ENCODE results near the gene EPC1.
"Not testable (repeated sequence)": the region's sequence is repeated elsewhere in the genome, so short reads cannot be mapped to it uniquely, and the experiment has no call there.

Gene EPC1

GRCh38 chr10:32268788-32269187, 78.2 kb downstream of the EPC1 start:
- FAIRE-seq (no peak), DNase-seq (ENCODE audit: insufficient read length, low spot score) (no peak)
- no peak for TF ChIP-seq POU2F2 (IDR thresholded peaks at IDR 0.05; ENCODE audit: low read depth, low read length)
- no peak for TF ChIP-seq POLR2A (IDR thresholded peaks at IDR 0.05; ENCODE audit: low read depth, low read length)
- TF ChIP-seq TAF1 (IDR thresholded peaks at IDR 0.05; ENCODE audit: low read depth, low read length) = no peak
- no peak for TF ChIP-seq POLR2AphosphoS5 (IDR thresholded peaks at IDR 0.05; ENCODE audit: low read depth, low read length)
- TF ChIP-seq SPI1 (IDR thresholded peaks at IDR 0.05; ENCODE audit: low read depth, low read length) = no peak
- no peak for TF ChIP-seq PAX5 (IDR thresholded peaks at IDR 0.05; ENCODE audit: insufficient read depth, low read length, severe bottlenecking)

DNA sequence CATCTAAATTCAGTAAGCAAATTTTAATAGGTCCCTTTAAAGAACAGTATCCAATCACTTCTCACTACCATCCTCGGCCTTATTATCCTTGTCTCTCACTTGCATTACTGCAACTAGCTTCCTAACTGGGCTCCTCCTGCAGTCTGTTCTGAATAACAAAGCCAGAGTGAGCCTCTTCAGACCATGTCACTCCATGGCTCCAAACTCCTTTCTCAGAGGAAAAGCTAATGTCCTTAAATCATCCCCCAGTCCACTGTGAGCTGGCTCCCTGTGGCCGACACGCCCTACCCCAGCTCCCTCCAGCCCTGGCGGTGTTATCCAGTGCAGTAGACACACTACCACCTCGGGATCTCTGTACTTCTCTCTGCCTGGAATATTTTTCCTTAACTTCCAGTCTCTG, 80.0 kb downstream of the EPC1 start:
- no peak for FAIRE-seq
- DNase-seq (ENCODE audit: insufficient read length, low spot score) = no peak

DNA sequence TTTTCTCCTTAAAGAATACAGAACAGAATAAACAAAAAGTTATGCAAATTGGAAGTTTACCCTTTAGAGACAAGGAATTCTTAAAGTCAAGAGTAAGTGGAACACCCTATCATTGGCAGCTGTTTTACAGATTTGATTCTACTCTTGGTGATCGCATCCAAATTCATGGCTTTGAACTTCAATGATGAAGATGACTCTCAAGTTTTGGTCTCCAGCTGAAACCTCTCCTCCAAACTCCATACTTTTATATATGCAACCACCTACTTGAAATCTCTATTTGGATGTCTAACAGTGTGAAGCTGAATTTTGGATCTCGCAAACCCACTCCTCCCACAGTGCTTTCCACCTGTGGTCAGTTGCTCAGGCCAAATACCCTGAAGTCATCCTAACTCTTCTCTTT, 80.4 kb downstream of the EPC1 start:
- FAIRE-seq = no peak
- TF ChIP-seq SPI1 (IDR thresholded peaks at IDR 0.05; ENCODE audit: low read depth, low read length) (no peak), PAX5 (IDR thresholded peaks at IDR 0.05; ENCODE audit: insufficient read depth, low read length, severe bottlenecking) (no peak), POLR2AphosphoS5 (IDR thresholded peaks at IDR 0.05; ENCODE audit: low read depth, low read length) (no peak), POU2F2 (IDR thresholded peaks at IDR 0.05; ENCODE audit: low read depth, low read length) (no peak), POLR2A (IDR thresholded peaks at IDR 0.05; ENCODE audit: low read depth, low read length) (no peak), TAF1 (IDR thresholded peaks at IDR 0.05; ENCODE audit: low read depth, low read length) (no peak)
- DNase-seq (ENCODE audit: insufficient read length, low spot score) = no peak

More for the DNA sequence above, 80.0 kb downstream of the EPC1 start:
- TF ChIP-seq TAF1 (IDR thresholded peaks at IDR 0.05; ENCODE audit: low read depth, low read length) = no peak
- no peak for TF ChIP-seq SPI1 (IDR thresholded peaks at IDR 0.05; ENCODE audit: low read depth, low read length)
- no peak for TF ChIP-seq POLR2AphosphoS5 (IDR thresholded peaks at IDR 0.05; ENCODE audit: low read depth, low read length)
- TF ChIP-seq POLR2A (IDR thresholded peaks at IDR 0.05; ENCODE audit: low read depth, low read length) = peak; percentile 66; the same call in 1 of the 2 replicates
- TF ChIP-seq POU2F2 (IDR thresholded peaks at IDR 0.05; ENCODE audit: low read depth, low read length) = no peak
- no peak for TF ChIP-seq PAX5 (IDR thresholded peaks at IDR 0.05; ENCODE audit: insufficient read depth, low read length, severe bottlenecking)

DNA sequence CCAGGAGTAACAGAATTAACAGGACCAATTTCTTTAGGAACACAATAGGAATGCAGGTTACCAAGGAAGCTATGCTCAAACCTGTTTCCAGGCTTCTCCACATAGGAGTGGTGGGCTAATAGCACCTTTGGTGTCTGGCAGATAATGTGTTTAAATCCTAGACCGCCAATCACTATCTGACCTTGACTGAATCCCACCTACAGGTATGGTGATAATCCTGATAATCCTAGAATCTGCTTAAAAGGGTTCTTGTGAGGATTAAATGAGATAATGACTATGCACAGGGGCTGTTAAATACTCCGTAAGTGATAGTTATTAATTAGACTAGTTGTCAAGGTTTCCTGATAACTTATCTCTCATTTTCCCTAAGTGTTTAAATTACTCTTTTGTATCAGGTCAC, 81.2 kb downstream of the EPC1 start:
- DNase-seq (ENCODE audit: insufficient read length, low spot score) = no peak
- no peak for TF ChIP-seq POLR2A (IDR thresholded peaks at IDR 0.05; ENCODE audit: low read depth, low read length)
- TF ChIP-seq PAX5 (IDR thresholded peaks at IDR 0.05; ENCODE audit: insufficient read depth, low read length, severe bottlenecking) = no peak
- TF ChIP-seq TAF1 (IDR thresholded peaks at IDR 0.05; ENCODE audit: low read depth, low read length) = no peak
- TF ChIP-seq SPI1 (IDR thresholded peaks at IDR 0.05; ENCODE audit: low read depth, low read length) = no peak
- TF ChIP-seq POLR2AphosphoS5 (IDR thresholded peaks at IDR 0.05; ENCODE audit: low read depth, low read length) = no peak
- FAIRE-seq = no peak

DNA sequence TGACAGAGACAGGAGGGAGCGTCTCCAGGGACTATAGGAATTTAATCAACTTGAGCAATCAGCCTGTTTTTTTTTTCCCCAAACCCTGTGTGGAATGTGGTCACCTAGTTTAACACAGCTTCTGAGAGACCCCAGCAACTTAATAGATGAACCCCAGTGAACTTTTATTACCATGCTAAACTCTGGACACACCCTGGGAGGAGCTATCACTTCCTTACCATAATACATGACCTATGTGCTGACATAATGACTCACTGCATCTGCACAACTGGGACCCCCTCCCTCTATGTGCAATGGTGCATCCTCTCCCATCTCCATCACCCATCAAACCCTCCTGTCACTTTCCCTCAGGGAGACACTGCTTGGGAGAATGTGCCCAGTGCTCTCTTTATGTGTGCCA, 83.7 kb downstream of the EPC1 start:
- FAIRE-seq (no peak), DNase-seq (ENCODE audit: insufficient read length, low spot score) (no peak)
- TF ChIP-seq POU2F2 (IDR thresholded peaks at IDR 0.05; ENCODE audit: low read depth, low read length) (no peak), PAX5 (IDR thresholded peaks at IDR 0.05; ENCODE audit: insufficient read depth, low read length, severe bottlenecking) (no peak), POLR2AphosphoS5 (IDR thresholded peaks at IDR 0.05; ENCODE audit: low read depth, low read length) (no peak), SPI1 (IDR thresholded peaks at IDR 0.05; ENCODE audit: low read depth, low read length) (no peak), POLR2A (IDR thresholded peaks at IDR 0.05; ENCODE audit: low read depth, low read length) (no peak), TAF1 (IDR thresholded peaks at IDR 0.05; ENCODE audit: low read depth, low read length) (no peak)

- FAIRE-seq = no peak
- no peak for TF ChIP-seq POU2F2 (IDR thresholded peaks at IDR 0.05; ENCODE audit: low read depth, low read length)
- TF ChIP-seq TAF1 (IDR thresholded peaks at IDR 0.05; ENCODE audit: low read depth, low read length) = no peak
- no peak for TF ChIP-seq POLR2AphosphoS5 (IDR thresholded peaks at IDR 0.05; ENCODE audit: low read depth, low read length)
- TF ChIP-seq SPI1 (IDR thresholded peaks at IDR 0.05; ENCODE audit: low read depth, low read length) = no peak
- TF ChIP-seq POLR2A (IDR thresholded peaks at IDR 0.05; ENCODE audit: low read depth, low read length) = no peak
- TF ChIP-seq PAX5 (IDR thresholded peaks at IDR 0.05; ENCODE audit: insufficient read depth, low read length, severe bottlenecking) = no peak
- DNase-seq (ENCODE audit: insufficient read length, low spot score) = no peak
These were observed 87.4 kb downstream of the EPC1 start for GRCh38 chr10:32259551-32259950.

DNA sequence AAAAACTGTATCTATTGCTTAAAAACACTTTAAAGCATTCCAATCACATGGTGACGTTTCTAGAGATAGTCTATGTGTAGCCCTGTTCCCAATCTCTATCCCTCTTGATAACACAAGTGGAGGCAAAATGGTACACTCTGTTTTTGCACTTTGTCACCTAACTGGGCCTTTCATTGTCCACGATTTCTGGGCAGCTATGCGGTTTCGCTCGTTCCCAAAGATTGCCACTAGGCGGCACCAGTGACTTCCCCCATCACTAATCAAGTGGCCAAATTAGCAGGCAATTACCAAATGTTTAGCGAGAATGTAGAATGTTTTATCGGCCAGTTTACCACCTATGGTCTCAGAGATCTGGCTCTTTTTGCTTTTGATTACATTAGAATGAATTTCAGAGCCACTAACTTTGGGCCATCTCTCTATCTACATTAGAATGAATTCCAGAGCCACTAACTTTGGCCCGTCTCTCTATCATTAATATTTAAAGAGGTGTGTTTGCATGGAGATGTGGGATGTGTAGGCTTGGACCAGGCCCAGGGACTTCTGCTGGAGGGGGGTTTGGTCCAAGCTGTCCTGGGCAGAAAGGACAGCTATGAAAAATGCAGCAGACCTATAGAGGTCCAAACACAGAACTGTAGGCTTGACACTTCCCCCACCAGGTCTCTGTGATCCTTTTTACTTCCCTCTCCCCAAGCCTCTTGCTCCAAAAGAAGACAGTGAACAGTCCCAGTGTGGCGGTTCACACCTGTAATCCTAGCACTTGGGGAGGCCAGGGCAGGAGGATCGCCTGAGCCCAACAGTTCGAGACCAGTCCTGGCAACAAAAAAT, 90.1 kb downstream of the EPC1 start:
- peak; percentile 37 for DNase-seq (ENCODE audit: insufficient read length, low spot score)
- TF ChIP-seq PAX5 (IDR thresholded peaks at IDR 0.05; ENCODE audit: insufficient read depth, low read length, severe bottlenecking) = no peak
- no peak for TF ChIP-seq TAF1 (IDR thresholded peaks at IDR 0.05; ENCODE audit: low read depth, low read length)
- peak; percentile 11; the same call in 1 of the 2 replicates for TF ChIP-seq POU2F2 (IDR thresholded peaks at IDR 0.05; ENCODE audit: low read depth, low read length)
- FAIRE-seq = peak; percentile 72

DNA sequence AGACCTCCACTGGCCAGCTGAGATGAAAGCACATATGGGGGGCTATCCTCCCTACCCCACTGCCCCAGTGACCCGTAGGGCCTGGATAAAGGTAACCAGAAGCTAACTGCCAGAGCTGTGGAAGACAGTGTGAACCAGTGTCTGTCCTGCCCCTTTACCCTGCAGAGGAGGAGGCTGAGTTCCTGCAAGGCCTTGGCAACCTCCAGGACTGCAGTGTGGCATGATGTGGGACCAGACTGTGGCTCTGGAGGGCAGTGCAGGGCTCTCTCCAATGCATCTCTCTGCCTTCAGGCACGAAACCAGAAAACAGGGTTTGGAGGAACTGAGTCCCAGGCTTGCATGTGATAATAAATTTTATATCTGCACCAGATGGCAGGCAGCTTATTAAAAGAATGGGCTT, 93.1 kb downstream of the EPC1 start:
- DNase-seq (ENCODE audit: insufficient read length, low spot score) = no peak
- no peak for FAIRE-seq
- TF ChIP-seq POLR2A (IDR thresholded peaks at IDR 0.05; ENCODE audit: low read depth, low read length) (no peak), PAX5 (IDR thresholded peaks at IDR 0.05; ENCODE audit: insufficient read depth, low read length, severe bottlenecking) (no peak), POU2F2 (IDR thresholded peaks at IDR 0.05; ENCODE audit: low read depth, low read length) (no peak), POLR2AphosphoS5 (IDR thresholded peaks at IDR 0.05; ENCODE audit: low read depth, low read length) (no peak), SPI1 (IDR thresholded peaks at IDR 0.05; ENCODE audit: low read depth, low read length) (no peak), TAF1 (IDR thresholded peaks at IDR 0.05; ENCODE audit: low read depth, low read length) (no peak)

DNA sequence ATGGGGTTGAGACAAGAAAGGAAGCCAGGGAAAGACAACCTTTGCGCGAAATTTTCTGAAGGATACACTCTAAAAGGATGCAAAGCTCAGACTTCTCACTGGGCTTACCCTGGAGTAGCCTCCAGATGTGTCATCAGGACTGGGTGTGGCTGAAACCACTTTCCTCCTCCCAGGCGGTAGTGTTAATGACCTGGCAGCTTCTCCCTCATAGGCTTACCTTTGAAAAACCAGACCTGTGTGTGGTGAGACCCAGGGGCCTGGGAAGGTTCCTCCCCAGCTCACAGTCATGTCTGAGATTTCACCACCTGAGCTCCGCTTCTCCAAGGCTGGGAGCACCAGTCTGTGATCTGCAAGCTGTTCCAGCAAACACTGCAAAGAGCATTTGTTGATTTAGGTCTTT, 93.7 kb downstream of the EPC1 start:
- TF ChIP-seq POLR2AphosphoS5 (IDR thresholded peaks at IDR 0.05; ENCODE audit: low read depth, low read length) (no peak), SPI1 (IDR thresholded peaks at IDR 0.05; ENCODE audit: low read depth, low read length) (no peak), POU2F2 (IDR thresholded peaks at IDR 0.05; ENCODE audit: low read depth, low read length) (no peak), POLR2A (IDR thresholded peaks at IDR 0.05; ENCODE audit: low read depth, low read length) (no peak), PAX5 (IDR thresholded peaks at IDR 0.05; ENCODE audit: insufficient read depth, low read length, severe bottlenecking) (no peak), TAF1 (IDR thresholded peaks at IDR 0.05; ENCODE audit: low read depth, low read length) (no peak)
- DNase-seq (ENCODE audit: insufficient read length, low spot score) (no peak), FAIRE-seq (no peak)

GRCh38 chr10:32250489-32250888, 96.5 kb downstream of the EPC1 start:
- FAIRE-seq = peak; percentile 73
- not testable (repeated sequence) for DNase-seq (ENCODE audit: insufficient read length, low spot score)

Measured in GM12891 (cell line).